HepG2 (cell line): Measurements from ENCODE around the gene PKLR. TPM values are rescaled to one million over a fixed set of nuclear protein-coding genes. Genes with fewer than 3 reads are reported as not detected.
A peak's percentile ranks its signal among the peaks of the same experiment; 100 is the strongest.

Experiments used
- ARNT ChIP-seq: fragments of 450-650 bp; IDR thresholded peaks from 2 replicates; pipeline ENCODE4 v1.6.1; 2017
- ATF2 ChIP-seq: sonication (generic); formaldehyde crosslinking; IDR thresholded peaks from 2 replicates; pipeline ENCODE4 v1.4.0; 2020; ENCODE audit warnings: missing genetic modification reagents
- ATF7 ChIP-seq, 2 experiments: fragments of 450-650 bp in 1 of 2; sonication (generic) in 1 of 2; formaldehyde crosslinking in 1 of 2; IDR thresholded peaks; 2 replicates each; pipeline versions ENCODE4 v1.4.0 to v1.6.1; 2016 to 2020; ENCODE audit warnings: antibody characterized with exemption in 1 of 2, mild to moderate bottlenecking in 1 of 2, missing genetic modification reagents in 1 of 2
- BRD4 ChIP-seq: sonication (generic); formaldehyde crosslinking; IDR thresholded peaks from 2 replicates; pipeline ENCODE4 v1.4.0; 2020; ENCODE audit warnings: missing genetic modification reagents
- CSRNP2 ChIP-seq: sonication (generic); formaldehyde crosslinking; conservative IDR thresholded peaks from 2 replicates; pipeline ENCODE4 v1.8.0; 2022; ENCODE audit warnings: low read depth, missing genetic modification reagents
- FOXC1 ChIP-seq: sonication (generic); formaldehyde crosslinking; IDR thresholded peaks from 2 replicates; pipeline ENCODE4 v1.8.0; 2022; ENCODE audit warnings: mild to moderate bottlenecking, missing genetic modification reagents, borderline replicate concordance
- GABPB1 ChIP-seq: IDR thresholded peaks from 2 replicates; pipeline ENCODE4 v1.6.1; 2016; ENCODE audit warnings: mild to moderate bottlenecking, missing genetic modification reagents, moderate library complexity, missing compliant biosample characterization
- GATAD1 ChIP-seq: IDR thresholded peaks from 2 replicates; pipeline ENCODE4 v1.6.1; 2016; ENCODE audit warnings: missing genetic modification reagents, missing compliant biosample characterization
- GTF2F1 ChIP-seq: fragments of 150-350 bp; IDR thresholded peaks from 2 replicates; pipeline ENCODE4 v1.6.1; 2014; ENCODE audit warnings: low read length
- KLF11 ChIP-seq: IDR thresholded peaks from 2 replicates; pipeline ENCODE4 v1.6.1; 2016; ENCODE audit warnings: missing compliant biosample characterization
- MXD4 ChIP-seq: IDR thresholded peaks from 2 replicates; pipeline ENCODE4 v1.6.1; 2016; ENCODE audit warnings: mild to moderate bottlenecking, missing biosample characterization, missing genetic modification reagents
- MXI1 ChIP-seq: IDR thresholded peaks from 3 replicates; pipeline ENCODE4 v1.6.1; 2012; ENCODE audit warnings: low read depth, low read length, inconsistent platforms, borderline replicate concordance
- NCOA2 ChIP-seq: sonication (generic); formaldehyde crosslinking; IDR thresholded peaks from 2 replicates; pipeline ENCODE4 v1.8.0; 2022; ENCODE audit warnings: inconsistent platforms
- RXRB ChIP-seq: IDR thresholded peaks from 2 replicates; pipeline ENCODE4 v1.6.1; 2016; ENCODE audit warnings: borderline replicate concordance, missing genetic modification reagents, missing compliant biosample characterization
- SIX4 ChIP-seq: sonication (generic); formaldehyde crosslinking; IDR thresholded peaks from 2 replicates; pipeline ENCODE4 v1.4.0; 2020; ENCODE audit warnings: missing genetic modification reagents
- SSRP1 ChIP-seq: IDR thresholded peaks from 2 replicates; pipeline ENCODE4 v1.6.1; 2016; ENCODE audit warnings: control low read depth
- STAG1 ChIP-seq: sonication (generic); formaldehyde crosslinking; IDR thresholded peaks from 2 replicates; pipeline ENCODE4 v1.4.0; 2020; ENCODE audit warnings: missing genetic modification reagents
- TARDBP ChIP-seq: sonication (generic); formaldehyde crosslinking; IDR thresholded peaks from 2 replicates; pipeline ENCODE4 v1.8.0; 2022; ENCODE audit warnings: mild to moderate bottlenecking, missing genetic modification reagents
- ZFP36L1 ChIP-seq: sonication (generic); formaldehyde crosslinking; IDR thresholded peaks from 2 replicates; pipeline ENCODE4 v1.8.0; 2022; ENCODE audit warnings: mild to moderate bottlenecking, missing genetic modification reagents, moderate library complexity
- ZNF263 ChIP-seq: sonication (generic); formaldehyde crosslinking; IDR thresholded peaks from 2 replicates; pipeline ENCODE4 v1.4.0; 2020; ENCODE audit warnings: missing genetic modification reagents
- ZNF556 ChIP-seq: sonication (generic); formaldehyde crosslinking; IDR thresholded peaks from 2 replicates; pipeline ENCODE4 v1.4.0; 2020; ENCODE audit warnings: mild to moderate bottlenecking, missing genetic modification reagents, borderline replicate concordance
- ZNF776 ChIP-seq: sonication (generic); formaldehyde crosslinking; IDR thresholded peaks from 2 replicates; pipeline ENCODE4 v1.4.0; 2020; ENCODE audit warnings: mild to moderate bottlenecking, missing genetic modification reagents
- ZNF788 ChIP-seq: sonication (generic); formaldehyde crosslinking; IDR thresholded peaks from 2 replicates; pipeline ENCODE4 v1.5.0; 2020; ENCODE audit warnings: mild to moderate bottlenecking, missing genetic modification reagents, borderline replicate concordance
- polyA plus RNA-seq, 8 experiments: library from polyadenylated mRNA; depleted of rRNA in 3 of 8; stranded (reverse) in 7 of 8; unstranded in 1 of 8; fragments of >200 nt; fragmentation: Illumina TruSeq in 4 of 8; extraction: Trizol in 4 of 8; gene quantifications; 2 replicates each; pipeline versions ENCODE4 v1.2.1 to v1.2.3, GENCODE V29; 2011 to 2016; ENCODE audit warnings: low read depth in 4 of 8, missing spikeins in 1 of 8, mixed read lengths in 1 of 8; ENCODE audit not compliant: insufficient read depth in 1 of 8
- total RNA-seq, 5 experiments: library from RNA; depleted of rRNA; stranded (reverse); fragments of >200 nt; fragmentation: Illumina TruSeq; extraction: Trizol; gene quantifications; 2 replicates each; pipeline ENCODE4 v1.2.3, GENCODE V29; 2016; ENCODE audit warnings: low read depth in 1 of 5
- TF ChIP-seq, protein P1 (sequence below): sonication (generic); formaldehyde crosslinking; IDR thresholded peaks from 2 replicates; pipeline ENCODE4 v1.4.0; 2020; ENCODE audit warnings: missing genetic modification reagents, borderline replicate concordance
- TF ChIP-seq, protein P2 (sequence below): sonication (generic); formaldehyde crosslinking; IDR thresholded peaks from 2 replicates; pipeline ENCODE4 v1.4.0; 2020; ENCODE audit warnings: missing genetic modification reagents, borderline replicate concordance

Gene PKLR
- total and polyA plus RNA-seq, 2 of the 13 experiments (the other 11 are each of a cell fraction or from before 2014, with no cell fraction given): 10.3 to 29.3 TPM

DNA sequence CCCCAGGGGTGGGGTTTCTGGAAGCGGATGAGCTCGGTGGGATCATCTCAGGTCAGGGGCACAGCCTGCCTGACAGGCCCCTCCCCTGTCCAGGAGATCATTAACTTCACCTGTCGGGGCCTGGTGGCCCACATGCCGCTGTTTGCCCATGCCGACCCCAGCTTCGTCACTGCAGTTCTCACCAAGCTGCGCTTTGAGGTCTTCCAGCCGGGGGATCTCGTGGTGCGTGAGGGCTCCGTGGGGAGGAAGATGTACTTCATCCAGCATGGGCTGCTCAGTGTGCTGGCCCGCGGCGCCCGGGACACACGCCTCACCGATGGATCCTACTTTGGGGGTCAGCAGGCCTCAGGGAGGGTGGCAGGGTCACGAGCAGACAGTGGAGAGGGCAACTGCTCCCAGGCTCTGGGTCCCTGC, 15.6 kb downstream of the PKLR start (continued):
- TF ChIP-seq, protein P1, sequence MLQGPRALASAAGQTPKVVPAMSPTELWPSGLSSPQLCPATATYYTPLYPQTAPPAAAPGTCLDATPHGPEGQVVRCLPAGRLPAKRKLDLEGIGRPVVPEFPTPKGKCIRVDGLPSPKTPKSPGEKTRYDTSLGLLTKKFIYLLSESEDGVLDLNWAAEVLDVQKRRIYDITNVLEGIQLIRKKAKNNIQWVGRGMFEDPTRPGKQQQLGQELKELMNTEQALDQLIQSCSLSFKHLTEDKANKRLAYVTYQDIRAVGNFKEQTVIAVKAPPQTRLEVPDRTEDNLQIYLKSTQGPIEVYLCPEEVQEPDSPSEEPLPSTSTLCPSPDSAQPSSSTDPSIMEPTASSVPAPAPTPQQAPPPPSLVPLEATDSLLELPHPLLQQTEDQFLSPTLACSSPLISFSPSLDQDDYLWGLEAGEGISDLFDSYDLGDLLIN (CRISPR knock-in tag): no peak
- TF ChIP-seq GTF2F1 (no peak), MXD4 (CRISPR knock-in tag) (no peak), MXI1 (no peak; the same call in 2 of the 3 replicates), BRD4 (CRISPR knock-in tag) (no peak), GATAD1 (CRISPR knock-in tag) (no peak), ZNF556 (CRISPR knock-in tag) (0 out of 2 replicates have a peak, but pooled peaks have one; percentile 37), STAG1 (no peak), SSRP1 (CRISPR knock-in tag) (no peak), ZNF788 (0 out of 2 replicates have a peak, but pooled peaks have one; percentile 13), FOXC1 (peak; percentile 53; the same call in 1 of the 2 replicates), CSRNP2 (CRISPR knock-in tag) (no peak), ATF2 (CRISPR knock-in tag) (no peak), NCOA2 (peak; percentile 51; the same call in 1 of the 2 replicates), ZNF776 (no peak), KLF11 (no peak), ATF7 (IDR thresholded peaks at IDR 0.05) (no peak), ATF7 (CRISPR knock-in tag; IDR thresholded peaks at IDR 0.05) (no peak), TARDBP (CRISPR knock-in tag) (no peak), ZFP36L1 (no peak), RXRB (CRISPR knock-in tag) (peak; percentile 95), ZNF263 (CRISPR knock-in tag) (no peak), GABPB1 (CRISPR knock-in tag) (0 out of 2 replicates have a peak, but pooled peaks have one; percentile 41), ARNT (no peak), SIX4 (no peak)
- TF ChIP-seq, protein P2, sequence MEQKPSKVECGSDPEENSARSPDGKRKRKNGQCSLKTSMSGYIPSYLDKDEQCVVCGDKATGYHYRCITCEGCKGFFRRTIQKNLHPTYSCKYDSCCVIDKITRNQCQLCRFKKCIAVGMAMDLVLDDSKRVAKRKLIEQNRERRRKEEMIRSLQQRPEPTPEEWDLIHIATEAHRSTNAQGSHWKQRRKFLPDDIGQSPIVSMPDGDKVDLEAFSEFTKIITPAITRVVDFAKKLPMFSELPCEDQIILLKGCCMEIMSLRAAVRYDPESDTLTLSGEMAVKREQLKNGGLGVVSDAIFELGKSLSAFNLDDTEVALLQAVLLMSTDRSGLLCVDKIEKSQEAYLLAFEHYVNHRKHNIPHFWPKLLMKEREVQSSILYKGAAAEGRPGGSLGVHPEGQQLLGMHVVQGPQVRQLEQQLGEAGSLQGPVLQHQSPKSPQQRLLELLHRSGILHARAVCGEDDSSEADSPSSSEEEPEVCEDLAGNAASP (CRISPR knock-in tag): peak; percentile 98
